ENCODE data around the gene PCGF6.

The PCGF6 gene

DNA sequence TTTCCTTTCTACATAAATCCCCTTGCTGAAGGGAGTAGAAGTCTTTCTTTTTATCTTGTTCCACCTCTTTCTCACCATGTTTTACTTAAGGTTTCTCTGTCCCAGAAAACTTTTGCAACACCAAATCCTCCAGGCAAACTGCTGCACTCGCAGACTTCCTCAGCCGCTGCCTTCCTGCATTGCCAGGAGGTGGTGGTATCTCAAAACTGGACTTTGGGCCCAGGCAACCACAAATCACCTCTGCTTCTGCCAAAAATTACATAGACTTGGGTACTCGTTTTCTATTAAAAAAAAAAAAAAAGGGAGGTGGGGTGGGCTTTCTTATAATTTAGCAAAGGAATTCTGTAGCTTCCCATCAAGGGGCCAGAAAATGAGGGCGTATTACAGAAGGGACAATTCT is 59.4 kb downstream of the PCGF6 start:
- TF ChIP-seq, protein P1, sequence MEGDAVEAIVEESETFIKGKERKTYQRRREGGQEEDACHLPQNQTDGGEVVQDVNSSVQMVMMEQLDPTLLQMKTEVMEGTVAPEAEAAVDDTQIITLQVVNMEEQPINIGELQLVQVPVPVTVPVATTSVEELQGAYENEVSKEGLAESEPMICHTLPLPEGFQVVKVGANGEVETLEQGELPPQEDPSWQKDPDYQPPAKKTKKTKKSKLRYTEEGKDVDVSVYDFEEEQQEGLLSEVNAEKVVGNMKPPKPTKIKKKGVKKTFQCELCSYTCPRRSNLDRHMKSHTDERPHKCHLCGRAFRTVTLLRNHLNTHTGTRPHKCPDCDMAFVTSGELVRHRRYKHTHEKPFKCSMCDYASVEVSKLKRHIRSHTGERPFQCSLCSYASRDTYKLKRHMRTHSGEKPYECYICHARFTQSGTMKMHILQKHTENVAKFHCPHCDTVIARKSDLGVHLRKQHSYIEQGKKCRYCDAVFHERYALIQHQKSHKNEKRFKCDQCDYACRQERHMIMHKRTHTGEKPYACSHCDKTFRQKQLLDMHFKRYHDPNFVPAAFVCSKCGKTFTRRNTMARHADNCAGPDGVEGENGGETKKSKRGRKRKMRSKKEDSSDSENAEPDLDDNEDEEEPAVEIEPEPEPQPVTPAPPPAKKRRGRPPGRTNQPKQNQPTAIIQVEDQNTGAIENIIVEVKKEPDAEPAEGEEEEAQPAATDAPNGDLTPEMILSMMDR (IDR thresholded peaks at IDR 0.05; ENCODE audit: unreplicated experiment in 3 of 3) = no peak
- Mint-ChIP-seq H3K36me3 (ENCODE audit: low read depth) (no peaks in the 10 kb centered on the region), H3K27me3 (ENCODE audit: low read depth) (peaks cover 8% of the 10 kb centered on the region), H3K4me3 (no peak overlapping the region), H3K4me1 (no peaks in the 10 kb centered on the region), H3K27ac (no peak overlapping the region), H3K9me3 (no peaks in the 10 kb centered on the region)

- H3K4me3 Mint-ChIP-seq = no peak overlapping the region
- H3K4me1 Mint-ChIP-seq = no peaks in the 10 kb centered on the region
- H3K27ac Mint-ChIP-seq = no peak overlapping the region
- H3K36me3 Mint-ChIP-seq (ENCODE audit: low read depth) = no peaks in the 10 kb centered on the region
- H3K9me3 Mint-ChIP-seq = no peaks in the 10 kb centered on the region
- H3K27me3 Mint-ChIP-seq (ENCODE audit: low read depth) = peaks cover 13% of the 10 kb centered on the region
- TF ChIP-seq, protein P1 (IDR thresholded peaks at IDR 0.05; ENCODE audit: unreplicated experiment in 3 of 3) = no peak
These were observed 62.9 kb downstream of the PCGF6 start for GRCh38 chr10:103287992-103288391.

DNA sequence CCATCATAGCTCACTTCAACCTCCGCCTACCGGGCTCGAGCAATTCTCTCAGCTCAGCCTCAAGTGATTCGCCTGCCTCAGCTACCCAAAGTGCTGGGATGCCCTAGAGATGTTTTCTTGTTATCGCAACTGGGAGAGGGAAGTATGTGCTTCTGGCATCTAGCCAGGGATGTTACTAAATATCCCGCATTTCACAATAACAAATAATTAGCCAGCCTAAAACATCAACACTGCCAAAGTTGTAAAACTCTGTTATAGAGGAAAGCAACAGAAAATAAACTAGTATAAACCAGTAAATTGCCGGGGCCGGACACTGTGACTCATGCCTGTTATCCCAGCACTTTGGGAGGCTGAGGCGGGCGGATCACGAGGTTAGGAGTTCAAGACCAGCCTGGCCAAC is 66.8 kb downstream of the PCGF6 start:
- Mint-ChIP-seq H3K4me1 (peaks cover 11% of the 10 kb centered on the region), H3K9me3 (peaks cover 3% of the 10 kb centered on the region), H3K27me3 (ENCODE audit: low read depth) (peaks cover 45% of the 10 kb centered on the region), H3K27ac (no peak overlapping the region), H3K36me3 (ENCODE audit: low read depth) (no peaks in the 10 kb centered on the region), H3K4me3 (no peak overlapping the region)
- TF ChIP-seq, protein P1 (IDR thresholded peaks at IDR 0.05; ENCODE audit: unreplicated experiment in 3 of 3) = no peak

DNA sequence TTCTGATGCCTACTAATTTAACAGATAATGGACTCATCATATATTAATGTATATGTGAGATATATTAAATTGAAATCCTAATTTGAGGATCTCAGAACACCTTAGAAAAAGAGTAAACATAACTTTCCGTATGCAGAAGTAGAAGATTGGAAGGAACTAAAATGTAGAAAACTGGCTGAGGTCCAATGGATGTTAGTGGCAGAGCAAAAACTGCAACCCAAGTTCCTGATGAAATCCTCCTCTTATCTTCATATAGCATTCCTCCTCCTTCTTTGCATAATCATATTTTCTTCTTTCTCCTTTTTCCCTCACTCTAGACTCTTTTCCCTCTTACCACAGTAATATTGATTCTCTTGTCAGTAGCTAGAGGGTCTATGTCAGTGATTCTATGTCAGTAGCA is 68.0 kb downstream of the PCGF6 start:
- Mint-ChIP-seq H3K4me1 (peaks cover 16% of the 10 kb centered on the region), H3K9me3 (peaks cover 6% of the 10 kb centered on the region), H3K36me3 (ENCODE audit: low read depth) (peaks cover 5% of the 10 kb centered on the region), H3K4me3 (no peak overlapping the region), H3K27ac (no peak overlapping the region), H3K27me3 (ENCODE audit: low read depth) (peaks cover 49% of the 10 kb centered on the region)
- TF ChIP-seq, protein P1 (IDR thresholded peaks at IDR 0.05; ENCODE audit: unreplicated experiment in 3 of 3) = no peak

GRCh38 chr10:103281753-103282152 is 69.2 kb downstream of the PCGF6 start:
- Mint-ChIP-seq H3K9me3 (peaks cover 6% of the 10 kb centered on the region), H3K27ac (peak overlapping the region in 1 of 3 experiments; percentile 71), H3K4me3 (peak overlapping the region; percentile 15 to 58 (median 26)), H3K27me3 (ENCODE audit: low read depth) (peaks cover 59% of the 10 kb centered on the region), H3K4me1 (peaks cover 16% of the 10 kb centered on the region), H3K36me3 (ENCODE audit: low read depth) (peaks cover 5% of the 10 kb centered on the region)
- TF ChIP-seq, protein P1 (IDR thresholded peaks at IDR 0.05; ENCODE audit: unreplicated experiment in 3 of 3) = no peak

DNA sequence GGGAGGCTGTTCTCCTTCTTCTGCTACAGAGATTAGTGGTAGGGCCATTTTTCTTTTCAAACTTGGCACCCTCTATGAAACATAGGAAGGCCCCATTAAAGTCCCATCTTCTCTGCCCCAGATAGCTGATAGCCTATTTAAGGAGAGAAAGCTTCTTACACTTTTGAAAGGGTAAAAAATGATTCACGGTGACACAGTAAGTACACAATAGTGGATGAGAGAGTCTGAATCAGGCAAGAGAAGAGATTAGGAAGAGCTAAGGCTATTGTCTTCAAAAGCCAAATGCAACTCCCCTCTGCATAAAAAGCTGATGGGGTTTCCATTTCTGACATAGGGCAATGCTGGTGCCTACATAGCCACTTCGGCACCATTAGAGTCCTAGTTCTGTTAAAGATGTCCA is 70.4 kb downstream of the PCGF6 start:
- TF ChIP-seq, protein P1 (IDR thresholded peaks at IDR 0.05; ENCODE audit: unreplicated experiment in 3 of 3) = no peak
- no peak overlapping the region for H3K27ac Mint-ChIP-seq
- peak overlapping the region in 1 of 3 experiments; percentile 13 for H3K4me3 Mint-ChIP-seq
- H3K4me1 Mint-ChIP-seq = peaks cover 16% of the 10 kb centered on the region
- H3K36me3 Mint-ChIP-seq (ENCODE audit: low read depth) = peaks cover 5% of the 10 kb centered on the region
- H3K27me3 Mint-ChIP-seq (ENCODE audit: low read depth) = peaks cover 71% of the 10 kb centered on the region
- peaks cover 6% of the 10 kb centered on the region for H3K9me3 Mint-ChIP-seq
